ENCODE data around the gene ARL15. TPM values are rescaled to one million over a fixed set of nuclear protein-coding genes. Genes with fewer than 3 reads are reported as not detected.

Gene ARL15
- total and polyA plus RNA-seq, 2 of the 4 experiments (the other 2 are of a cell fraction) = 7.3 to 19.2 TPM

DNA sequence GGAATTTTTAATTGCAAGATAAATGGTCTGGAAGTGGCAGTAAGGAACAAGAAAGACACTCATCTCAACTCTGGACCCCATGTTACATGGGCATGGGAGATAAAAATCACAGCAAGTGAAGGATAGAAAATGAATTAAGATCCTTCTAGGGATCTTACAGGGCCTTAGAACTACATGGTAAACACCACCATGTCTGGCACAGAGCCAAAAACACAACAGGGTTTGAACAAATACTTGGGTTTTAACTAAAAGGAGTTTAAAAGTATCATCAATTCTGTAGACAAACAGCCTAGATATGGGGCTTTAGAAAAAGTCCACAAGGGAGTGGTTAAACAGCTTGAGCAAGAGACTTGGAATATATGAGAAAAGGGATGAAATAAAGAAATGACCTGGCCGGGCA is 366.4 kb downstream of the ARL15 start:
- intact Hi-C loops (cut with micrococcal nuclease) = no loop called here
- Histone ChIP-seq H3K23ac (ENCODE audit: low read depth, low read length) (no peak overlapping the region), H2AK5ac (ENCODE audit: low read depth, low read length) (no peak overlapping the region), H2BK15ac (ENCODE audit: low read depth, low read length) (0 out of 3 replicates have a peak overlapping the region, but pooled peaks have one; percentile 9), H2AFZ (replicated peaks; ENCODE audit: low read length, poor library complexity) (no peak overlapping the region), H4K20me1 (ENCODE audit: insufficient read depth, low read length) (no peaks in the 10 kb centered on the region), H2AK9ac (replicated peaks; ENCODE audit: low read depth, low read length, poor library complexity) (no peak overlapping the region), H3K27me3 (ENCODE audit: control insufficient read depth, insufficient read depth, low read length) (no peaks in the 10 kb centered on the region), H3K27ac (ENCODE audit: insufficient read depth, low read length) (no peak overlapping the region), H3K9me3 (ENCODE audit: control insufficient read depth, insufficient read depth, low read length) (no peaks in the 10 kb centered on the region), H3K56ac (ENCODE audit: extremely low read depth, insufficient read depth, low read length) (no peak overlapping the region), H3K36me3 (ENCODE audit: control insufficient read depth, insufficient read depth, low read length) (no peaks in the 10 kb centered on the region), H3K14ac (replicated peaks; ENCODE audit: low read depth, low read length) (no peak overlapping the region), H4K91ac (ENCODE audit: insufficient read depth, low read depth, low read length) (no peak overlapping the region; the same call in 1 of the 2 replicates), H2BK5ac (ENCODE audit: low read depth, low read length, poor library complexity, severe bottlenecking) (no peak overlapping the region), H3K79me1 (ENCODE audit: low read depth in 1 of 2, low read length in 2 of 2) (no peaks in the 10 kb centered on the region), H4K8ac (ENCODE audit: low read depth in 2 of 2, low read length in 2 of 2) (no peak overlapping the region), H2BK20ac (ENCODE audit: low read depth, low read length) (no peak overlapping the region), H3K18ac (ENCODE audit: low read depth, low read length) (no peak overlapping the region), H3K9ac (ENCODE audit: low read depth, low read length) (no peak overlapping the region), H3K4me2 (ENCODE audit: low read depth, low read length) (no peak overlapping the region), H3K4me3 (ENCODE audit: insufficient read depth, low read depth, low read length) (no peak overlapping the region), H4K5ac (ENCODE audit: low read depth, low read length) (no peak overlapping the region), H2BK120ac (ENCODE audit: low read depth, low read length) (no peak overlapping the region), H3K9me1 (ENCODE audit: insufficient read depth, low read length) (peaks cover 6% of the 10 kb centered on the region), H3K4ac (ENCODE audit: low read depth, low read length) (no peak overlapping the region), H3K4me1 (ENCODE audit: control insufficient read depth, insufficient read depth, low read length) (peaks cover 6% of the 10 kb centered on the region)
- POLR2A ChIA-PET (ENCODE audit: unreplicated experiment) = no interaction called here
- DNase-seq (no peak), ATAC-seq (ENCODE audit: low read depth) (no peak)
- dilution Hi-C loops (cut with HindIII; ENCODE audit: low sequenced_read_pairs, unreplicated experiment) = no loop called here
- CTCF ChIA-PET = interaction anchor here (0.6 to 1.0 kb wide), 2 partner anchors 10 to 43 kb away, joined by 4 to 5 read pairs; no protein-coding TSS in a partner anchor
- WGBS, 2 experiments (ENCODE audit: extremely low coverage in 2 of 2, insufficient read length in 1 of 2) = no CpG with 5 or more reads among the region's 1 CpG
- BruUV-seq (replicated peaks) = no TSS peak
- in situ Hi-C loops (cut with MboI; ENCODE audit: low sequenced_read_pairs) = no loop called here
- TF ChIP-seq RAD21 (IDR thresholded peaks at IDR 0.05; ENCODE audit: low read length) (no peak), CEBPB (IDR thresholded peaks at IDR 0.05; ENCODE audit: low read depth, low read length) (no peak), BHLHE40 (IDR thresholded peaks at IDR 0.05; ENCODE audit: low read depth, low read length) (no peak), FOS (IDR thresholded peaks at IDR 0.05; ENCODE audit: low read depth, low read length) (no peak), POLR2A (IDR thresholded peaks at IDR 0.05; ENCODE audit: low read depth, low read length) (no peak)
